GM13976 (cell line): ENCODE measurements around the gene PPP2R5A.

Experiments
- DNase-seq: peaks from one replicate; pipeline ENCODE4 v3.0.0; 2012; ENCODE audit warnings: low spot score
- in situ Hi-C: fragments of 300-500 bp; cut with MboI; formaldehyde crosslinking; loops from one replicate; pipeline ENCODE4 v1.12.0; 2022; ENCODE audit warnings: low sequenced_read_pairs, mixed read lengths, inconsistent platforms; ENCODE audit not compliant: unreplicated experiment
- TF ChIP-seq, protein P1 (sequence below): IDR thresholded peaks from 2 replicates; pipeline ENCODE4 v1.5.1; 2012; ENCODE audit warnings: borderline replicate concordance, mild to moderate bottlenecking; ENCODE audit not compliant: insufficient read depth; ENCODE audit errors: extremely low read depth, missing control alignments, control extremely low read depth

Gene PPP2R5A

DNA sequence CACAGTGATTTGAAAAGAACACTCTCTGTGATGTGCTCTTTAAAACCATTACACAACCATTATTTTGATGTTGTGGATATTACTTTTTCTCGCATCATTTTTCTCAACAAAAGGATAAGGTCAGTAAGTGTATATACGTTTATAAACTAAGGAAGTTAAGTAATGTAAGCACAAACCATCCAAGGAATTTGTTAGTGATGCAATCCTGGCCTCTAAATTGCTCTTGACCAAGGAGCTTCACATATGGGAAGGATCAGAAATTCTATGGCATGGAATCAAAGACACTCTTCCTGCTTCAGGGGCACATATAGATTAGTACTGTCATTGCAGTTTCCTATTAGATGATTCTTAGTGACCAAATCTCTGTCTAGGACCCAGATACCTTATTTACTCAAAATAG lies 3.6 kb upstream of the PPP2R5A start:
- DNase-seq: no peak
- in situ Hi-C loops: loop anchor here (25.0 kb wide), 1 partner anchor 594 kb away; the partner anchor contains the start of gene NEK2
- TF ChIP-seq, protein P1, sequence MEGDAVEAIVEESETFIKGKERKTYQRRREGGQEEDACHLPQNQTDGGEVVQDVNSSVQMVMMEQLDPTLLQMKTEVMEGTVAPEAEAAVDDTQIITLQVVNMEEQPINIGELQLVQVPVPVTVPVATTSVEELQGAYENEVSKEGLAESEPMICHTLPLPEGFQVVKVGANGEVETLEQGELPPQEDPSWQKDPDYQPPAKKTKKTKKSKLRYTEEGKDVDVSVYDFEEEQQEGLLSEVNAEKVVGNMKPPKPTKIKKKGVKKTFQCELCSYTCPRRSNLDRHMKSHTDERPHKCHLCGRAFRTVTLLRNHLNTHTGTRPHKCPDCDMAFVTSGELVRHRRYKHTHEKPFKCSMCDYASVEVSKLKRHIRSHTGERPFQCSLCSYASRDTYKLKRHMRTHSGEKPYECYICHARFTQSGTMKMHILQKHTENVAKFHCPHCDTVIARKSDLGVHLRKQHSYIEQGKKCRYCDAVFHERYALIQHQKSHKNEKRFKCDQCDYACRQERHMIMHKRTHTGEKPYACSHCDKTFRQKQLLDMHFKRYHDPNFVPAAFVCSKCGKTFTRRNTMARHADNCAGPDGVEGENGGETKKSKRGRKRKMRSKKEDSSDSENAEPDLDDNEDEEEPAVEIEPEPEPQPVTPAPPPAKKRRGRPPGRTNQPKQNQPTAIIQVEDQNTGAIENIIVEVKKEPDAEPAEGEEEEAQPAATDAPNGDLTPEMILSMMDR: no peak

DNA sequence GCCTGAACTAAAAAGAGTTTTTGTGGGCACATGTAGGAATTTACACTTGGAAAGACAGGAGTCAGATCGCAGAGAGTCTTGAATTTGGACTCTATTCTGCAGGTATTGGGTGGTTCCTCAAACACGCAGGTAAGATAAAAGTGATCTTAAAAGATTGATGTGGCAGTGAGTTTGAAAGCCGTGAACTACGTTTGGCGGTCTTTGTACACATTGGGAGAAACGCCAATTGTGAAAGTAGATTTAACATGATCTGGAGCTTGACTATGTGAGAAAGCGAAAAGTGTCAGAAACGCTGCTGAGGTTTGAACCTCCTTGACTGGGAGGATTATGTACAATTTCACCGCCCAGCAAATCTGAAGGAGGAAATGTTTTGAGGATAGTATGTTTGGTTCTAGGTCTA lies 1.5 kb upstream of the PPP2R5A start:
- DNase-seq: no peak
- TF ChIP-seq, protein P1: no peak
- in situ Hi-C loops: loop anchor here (25.0 kb wide), 1 partner anchor 596 kb away; the partner anchor contains the start of gene NEK2

DNA sequence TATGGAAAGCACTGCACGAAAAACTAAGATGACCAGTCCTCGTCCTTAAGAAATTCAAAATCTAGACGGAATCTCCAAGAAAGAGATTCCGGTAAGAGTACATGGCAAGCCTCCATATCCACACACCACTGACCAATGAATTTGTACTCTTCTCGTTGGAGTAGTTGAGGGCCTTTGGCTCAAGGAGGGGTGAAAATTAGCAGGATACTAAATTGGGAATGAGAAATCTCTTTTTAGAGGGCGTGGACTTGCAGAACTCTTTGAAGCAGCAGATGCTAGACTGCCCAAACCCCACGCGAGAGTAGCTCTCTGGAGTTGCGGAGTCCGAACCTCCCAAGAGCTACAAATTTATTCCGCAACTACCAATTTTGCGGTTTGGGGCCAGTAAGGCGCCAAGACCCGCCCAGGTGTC lies 872 bp upstream of the PPP2R5A start:
- in situ Hi-C loops: loop anchor here (25.0 kb wide), 1 partner anchor 597 kb away; the partner anchor contains the start of gene NEK2
- DNase-seq: no peak
- TF ChIP-seq, protein P1: no peak

DNA sequence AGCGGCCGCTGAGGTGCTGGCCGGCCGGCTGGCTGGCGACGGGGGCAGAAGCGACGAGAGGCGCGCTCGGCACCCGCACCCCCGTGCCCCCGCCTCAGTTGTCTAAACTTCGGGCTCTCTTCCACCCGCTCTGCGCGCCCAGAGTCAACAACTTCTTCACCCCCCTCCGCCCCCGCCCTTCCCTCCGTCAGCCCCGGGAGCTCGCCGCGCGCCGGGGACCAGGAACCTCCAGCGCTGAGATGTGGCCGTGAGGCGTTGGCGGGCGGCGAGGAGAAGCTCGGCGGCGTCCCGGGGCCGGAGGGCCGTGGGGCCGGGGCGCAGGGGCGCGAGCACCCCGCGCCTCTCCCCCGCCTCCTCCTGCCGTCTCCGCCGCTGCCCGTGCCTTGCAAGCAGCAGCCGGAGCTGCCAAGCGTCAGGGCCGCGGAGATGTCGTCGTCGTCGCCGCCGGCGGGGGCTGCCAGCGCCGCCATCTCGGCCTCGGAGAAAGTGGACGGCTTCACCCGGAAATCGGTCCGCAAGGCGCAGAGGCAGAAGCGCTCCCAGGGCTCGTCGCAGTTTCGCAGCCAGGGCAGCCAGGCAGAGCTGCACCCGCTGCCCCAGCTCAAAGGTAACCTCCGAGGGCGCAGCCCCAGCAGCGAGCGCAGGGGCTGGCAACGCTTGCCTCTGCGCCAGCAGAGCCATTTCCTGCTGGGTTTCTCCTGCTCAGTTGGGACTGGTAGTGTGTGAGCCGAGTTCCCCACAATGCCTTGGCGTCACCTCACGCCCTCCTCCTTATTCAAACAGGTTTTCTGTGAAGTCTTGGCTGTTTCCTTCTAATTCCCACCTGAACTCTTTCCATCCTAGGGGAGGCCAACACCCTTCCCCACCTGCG lies 710 bp downstream of the PPP2R5A start:
- TF ChIP-seq, protein P1: no peak
- in situ Hi-C loops: loop anchor here (25.0 kb wide), 1 partner anchor 599 kb away; the partner anchor contains the start of gene NEK2
- peak; percentile 66 for DNase-seq

DNA sequence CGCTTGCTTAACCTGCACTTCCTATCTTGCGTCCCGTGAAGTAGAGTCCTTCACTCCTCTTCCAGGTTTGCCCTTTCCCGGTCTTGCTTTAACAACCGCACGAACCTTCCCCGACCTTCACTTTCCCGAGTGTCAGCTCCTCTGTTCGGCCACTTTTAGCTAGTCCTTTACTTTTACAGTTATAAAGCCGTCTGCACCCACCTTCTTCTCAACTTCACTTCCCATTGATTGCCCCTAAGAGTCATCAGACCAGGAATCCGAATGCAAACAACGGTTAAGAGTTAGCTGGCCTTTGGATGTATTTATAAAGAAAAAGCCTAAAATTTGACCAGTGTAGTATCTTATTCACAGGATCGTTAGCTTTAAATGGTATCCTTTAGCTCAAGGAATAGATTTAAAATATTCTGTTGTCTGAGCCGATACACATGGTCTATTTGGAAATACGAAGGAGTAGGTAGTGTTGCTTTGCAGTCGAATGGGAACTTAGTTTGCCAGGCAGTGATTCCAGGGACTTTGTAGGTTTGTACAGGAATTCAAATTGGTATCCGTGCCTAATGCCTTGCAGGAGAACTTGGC lies 1.4 kb downstream of the PPP2R5A start:
- in situ Hi-C loops: loop anchor here (25.0 kb wide), 1 partner anchor 599 kb away; the partner anchor contains the start of gene NEK2
- no peak for DNase-seq

More for the DNA sequence above, 1.4 kb downstream of the PPP2R5A start:
- TF ChIP-seq, protein P1: no peak
